ENCODE results near the gene SUGCT. TPM values are rescaled to one million over a fixed set of nuclear protein-coding genes. Genes with fewer than 3 reads are reported as not detected.
A peak's percentile ranks its signal among the peaks of the same experiment; 100 is the strongest.

The SUGCT gene
- polyA plus RNA-seq, 12 donors: 2.0 to 42.9 (median 2.8) TPM; not detected in 1

DNA sequence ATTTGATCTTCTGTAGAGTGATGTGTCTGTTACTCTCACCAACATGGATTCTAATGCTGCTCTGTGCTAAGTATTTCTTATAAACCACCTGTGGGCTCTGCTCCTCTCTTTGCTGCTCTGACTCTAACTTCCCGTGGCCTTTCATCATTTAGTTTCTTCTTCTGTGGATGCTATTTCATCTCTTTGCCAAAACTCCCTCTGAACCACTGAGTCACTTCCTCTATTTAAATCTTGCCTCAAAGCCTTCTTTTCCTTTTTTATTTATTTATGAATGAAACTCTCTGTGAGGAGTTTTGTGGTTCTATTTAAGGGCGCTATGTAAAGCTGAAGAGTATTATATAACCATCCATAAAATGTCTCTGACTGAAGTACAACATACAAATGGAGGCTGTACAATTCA is 538.5 kb downstream of the SUGCT start:
- no peak for DNase-seq

DNA sequence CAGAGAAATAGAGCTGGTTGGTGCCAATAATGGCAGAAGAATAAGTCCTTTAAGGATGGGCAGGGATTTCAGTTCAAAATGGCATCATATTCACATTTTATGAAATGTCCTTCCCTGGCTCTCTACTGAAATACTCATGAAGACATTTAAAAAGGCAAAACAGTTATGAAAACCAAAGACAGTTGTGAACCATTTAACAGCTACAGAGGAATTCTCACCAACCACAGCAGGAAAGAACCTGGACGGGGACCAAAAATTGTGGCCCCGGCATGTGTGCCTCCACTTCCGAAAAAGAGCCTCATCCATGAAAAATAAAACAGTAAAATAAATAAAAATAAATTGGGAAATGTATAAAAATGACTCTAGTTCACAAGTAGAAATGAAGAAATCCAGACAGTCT is 539.5 kb downstream of the SUGCT start:
- no peak for DNase-seq

DNA sequence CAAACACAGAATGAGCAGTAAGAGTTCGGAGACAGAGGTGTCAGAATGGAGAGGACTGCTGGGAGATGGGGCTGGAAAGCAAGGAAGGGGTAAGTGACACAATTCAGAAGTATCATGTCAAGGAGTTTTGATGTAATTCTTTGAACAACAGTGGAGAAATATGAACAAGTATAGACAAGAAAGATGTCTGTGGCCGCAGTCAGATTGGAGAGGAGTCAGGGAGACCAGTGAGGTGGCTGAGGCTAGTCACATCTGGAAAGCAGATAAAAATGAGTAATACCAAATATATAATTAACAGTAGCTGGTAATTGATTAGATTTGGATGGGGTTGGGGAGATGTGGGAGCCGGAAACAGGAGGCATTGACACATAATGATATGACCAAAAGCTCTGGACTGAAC is 540.9 kb downstream of the SUGCT start:
- no peak for DNase-seq

- DNase-seq: no peak
These were observed 541.4 kb downstream of the SUGCT start for GRCh38 chr7:40676221-40676620.

DNA sequence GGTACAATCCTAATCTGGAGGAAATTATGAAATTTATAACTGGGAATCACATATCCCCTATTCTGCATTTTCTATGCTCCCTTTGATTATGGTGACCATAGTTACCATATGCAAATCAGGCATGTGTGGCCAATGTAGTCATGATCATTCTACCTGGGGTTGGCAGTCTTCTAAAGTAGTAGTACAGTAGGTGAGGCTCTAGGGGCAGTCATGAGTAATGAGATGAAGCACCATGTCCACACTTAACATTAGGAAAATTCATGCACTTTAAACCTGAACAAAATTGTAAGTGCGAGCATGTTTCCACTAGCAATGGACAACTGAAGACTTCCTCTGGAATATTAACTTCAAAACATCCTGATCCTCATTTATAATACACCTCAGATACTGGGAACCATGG is 545.9 kb downstream of the SUGCT start:
- DNase-seq: no peak

DNA sequence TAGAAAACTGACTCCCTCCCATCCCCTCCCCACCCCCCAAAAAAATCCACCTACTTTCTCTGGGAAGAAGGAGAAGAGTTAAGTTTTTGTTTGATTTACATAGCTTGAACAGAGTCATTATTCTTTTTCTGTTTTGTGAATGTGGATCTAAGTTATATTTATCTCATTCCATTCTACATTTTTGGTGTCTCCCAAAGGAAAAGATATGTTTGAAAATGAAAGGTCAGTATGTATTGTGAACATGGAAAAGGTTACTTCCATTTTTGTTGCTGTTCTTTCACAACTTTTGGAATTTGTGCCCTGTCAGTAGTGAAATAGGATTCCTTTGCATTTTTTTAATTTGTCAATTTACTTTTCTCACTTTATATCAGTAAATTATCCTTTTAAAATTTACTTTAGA is 547.9 kb downstream of the SUGCT start:
- DNase-seq: no peak

DNA sequence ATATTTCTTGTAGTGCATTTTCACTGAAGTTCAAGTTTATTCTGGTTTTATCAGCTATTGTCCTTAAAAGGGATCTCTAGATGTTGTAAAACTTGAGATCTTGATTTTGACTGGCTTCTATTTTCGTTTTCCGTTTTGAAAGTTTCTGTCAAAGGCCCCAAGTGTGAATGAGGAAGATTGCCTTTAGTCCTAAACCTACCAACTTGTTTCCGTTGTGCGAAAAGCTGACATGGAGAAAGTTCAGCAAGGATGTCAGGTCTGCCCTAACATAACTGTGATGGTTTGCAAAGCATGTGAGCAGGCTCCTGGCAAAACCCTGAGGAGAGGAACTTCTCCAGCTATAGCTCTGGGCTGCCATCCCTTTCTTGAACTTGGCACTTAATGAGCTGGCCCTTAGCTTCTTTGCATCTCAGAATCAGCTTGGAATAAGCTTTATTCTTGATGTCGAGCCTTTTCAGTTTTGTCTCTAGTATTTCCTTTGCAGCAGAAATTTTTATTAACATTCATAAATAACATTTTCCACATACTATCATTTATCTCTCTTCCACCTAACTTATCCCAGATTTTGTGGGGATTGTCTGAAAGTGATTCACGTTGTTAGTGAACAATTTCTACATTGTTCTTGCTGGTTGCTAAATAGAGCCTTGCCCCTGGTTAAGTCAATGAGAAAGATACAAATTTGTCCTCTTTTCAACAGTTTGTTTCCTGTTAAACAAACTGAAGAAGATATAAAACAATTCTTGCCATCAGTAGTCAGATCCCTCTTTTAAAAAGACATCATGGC is 559.4 kb downstream of the SUGCT start:
- no peak for DNase-seq

DNA sequence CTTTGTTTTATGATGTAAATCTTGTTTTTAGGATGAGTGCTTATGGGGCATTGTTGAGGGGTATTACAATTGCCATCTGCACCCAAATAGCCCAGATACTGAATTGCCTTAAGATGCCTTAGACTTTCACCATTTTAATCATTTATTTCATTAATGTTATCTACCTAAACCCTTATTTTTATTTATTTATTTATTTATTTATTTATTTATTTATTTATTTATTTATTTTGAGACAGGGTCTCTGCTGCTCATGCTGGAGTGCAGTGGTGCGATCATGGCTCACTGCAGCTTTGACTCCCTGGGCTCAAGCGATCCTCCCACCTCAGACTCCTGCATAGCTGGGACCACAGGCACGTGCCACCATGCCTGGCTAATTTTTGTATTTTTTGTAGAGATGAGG is 560.2 kb downstream of the SUGCT start:
- no peak for DNase-seq

GRCh38 chr7:40697653-40698052 is 562.8 kb downstream of the SUGCT start:
- DNase-seq: no peak

- no peak for DNase-seq
These were observed 563.6 kb downstream of the SUGCT start for GRCh38 chr7:40698214-40698920.

- DNase-seq: no peak
These were observed 564.1 kb downstream of the SUGCT start for GRCh38 chr7:40698921-40699260.

GRCh38 chr7:40700653-40701421 is 566.0 kb downstream of the SUGCT start:
- DNase-seq: no peak

GRCh38 chr7:40701836-40702551 is 567.2 kb downstream of the SUGCT start:
- no peak for DNase-seq

DNA sequence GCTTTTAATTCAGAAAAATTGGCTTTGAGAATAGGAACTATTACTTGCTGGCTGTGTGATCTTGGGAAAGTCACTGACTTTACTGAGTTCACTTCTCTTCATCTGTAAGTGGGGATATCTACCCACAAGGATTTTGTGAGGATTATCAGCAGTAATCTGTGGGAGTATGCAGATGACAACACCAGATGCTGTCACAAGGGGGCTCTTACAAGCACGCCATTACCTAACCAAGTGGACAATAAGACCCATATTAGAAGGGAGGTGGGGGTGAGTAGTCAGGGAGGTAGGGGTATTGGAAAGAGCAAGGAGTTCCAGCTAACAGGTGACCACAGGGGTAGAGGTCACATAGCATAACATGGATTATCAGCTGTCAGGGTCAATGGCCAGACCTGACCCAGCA is 569.4 kb downstream of the SUGCT start:
- DNase-seq: no peak

GRCh38 chr7:40706829-40707228 is 572.0 kb downstream of the SUGCT start:
- DNase-seq: no peak

DNA sequence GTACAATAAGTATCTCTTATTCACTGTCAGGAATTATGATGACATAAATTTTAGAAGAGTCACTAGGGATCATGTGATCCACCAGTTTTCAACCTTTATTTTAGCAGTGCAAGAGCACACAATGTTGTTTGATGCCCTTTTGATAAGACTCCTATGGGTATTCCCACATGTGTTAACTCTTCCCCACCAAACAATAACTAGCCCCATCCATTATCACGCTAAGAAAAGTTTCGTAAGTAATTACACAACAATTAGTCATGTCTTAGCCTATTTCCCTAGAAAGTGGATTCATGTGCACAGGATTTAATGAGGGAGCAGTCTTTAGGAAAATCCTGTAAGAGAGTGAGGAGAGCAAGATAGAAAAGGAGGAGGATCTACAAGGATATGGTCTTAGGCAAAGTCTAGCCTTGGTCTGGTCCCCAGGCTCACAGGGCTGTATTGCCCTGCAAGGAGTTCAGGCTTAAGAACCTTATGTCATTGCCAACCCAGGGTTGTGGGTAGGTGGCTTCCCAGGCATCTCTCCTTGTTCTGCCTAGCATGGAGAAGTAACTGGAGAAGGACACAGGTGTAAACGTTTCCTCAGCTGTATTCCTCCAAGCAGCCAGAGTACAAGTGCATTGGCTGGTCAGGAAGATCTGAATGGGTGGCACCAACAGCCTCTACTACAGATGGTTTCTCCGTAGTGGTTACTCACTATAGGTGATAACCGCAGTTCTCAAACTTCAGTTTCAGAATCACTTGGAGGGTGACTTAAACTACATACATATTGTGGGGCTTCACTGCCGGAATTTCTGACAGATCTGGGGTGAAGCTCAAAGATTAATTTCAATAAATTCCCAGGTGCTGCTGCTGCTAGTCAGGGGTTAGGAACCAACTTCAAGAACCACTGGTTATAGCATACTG is 574.5 kb downstream of the SUGCT start:
- no peak for DNase-seq

DNA sequence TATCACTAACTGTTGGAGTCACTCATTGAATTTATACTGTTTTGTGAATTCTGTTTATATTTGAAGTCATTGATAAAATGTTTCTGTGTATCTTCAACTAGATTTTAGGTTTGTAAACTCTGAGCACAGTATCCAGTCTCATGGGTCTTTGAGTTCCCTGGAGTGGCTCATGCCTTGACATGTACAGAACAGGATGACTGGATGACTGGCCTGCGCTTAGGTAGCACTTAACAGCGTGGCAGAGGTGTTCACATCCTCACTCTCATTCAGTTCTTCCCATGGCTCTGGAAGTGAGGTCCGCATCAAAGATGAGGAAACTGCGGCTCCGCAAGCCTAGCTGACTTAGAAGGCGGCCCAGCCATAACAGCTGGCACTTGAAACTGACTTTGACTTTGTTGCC is 576.9 kb downstream of the SUGCT start:
- no peak for DNase-seq

GRCh38 chr7:40714363-40715052 is 579.7 kb downstream of the SUGCT start:
- peak; percentile 35 for DNase-seq

- DNase-seq: no peak
These were observed 580.2 kb downstream of the SUGCT start for GRCh38 chr7:40715053-40715430.

- DNase-seq: no peak
These were observed 581.2 kb downstream of the SUGCT start for GRCh38 chr7:40716052-40716451.

- no peak for DNase-seq
These were observed 582.4 kb downstream of the SUGCT start for GRCh38 chr7:40717242-40717641.
